HG02973 (cell line): ENCODE data around the gene BCO2.
"Not testable (repeated sequence)": the region's sequence is repeated elsewhere in the genome, so short reads cannot be mapped to it uniquely, and the experiment has no call there.

Experiments used
- ATAC-seq: cut with Tn5 transposase; IDR thresholded peaks from one replicate; pipeline ENCODE4 v1.9.1; 2021; ENCODE audit warnings: moderate library complexity; ENCODE audit not compliant: unreplicated experiment

Gene BCO2

GRCh38 chr11:112166562-112166961 lies 8.8 kb upstream of the BCO2 start:
- no peak for ATAC-seq

- ATAC-seq: no peak
Observed at GRCh38 chr11:112167145-112167544, 8.2 kb upstream of the BCO2 start, which contains the start of gene TEX12. TSS of gene TEX12 (plus strand) at chr11:112167372. CDS start at chr11:112169269, 1,897 bp downstream.

- ATAC-seq: peak; percentile 66
Observed at GRCh38 chr11:112172362-112172994, 2.8 kb upstream of the BCO2 start.

- no peak for ATAC-seq
Observed at GRCh38 chr11:112173152-112173551, 2.2 kb upstream of the BCO2 start.

- no peak for ATAC-seq
Observed at GRCh38 chr11:112175599-112175952, 264 bp downstream of the BCO2 start.

GRCh38 chr11:112176077-112176476 lies 765 bp downstream of the BCO2 start:
- ATAC-seq: no peak

GRCh38 chr11:112177589-112177988 lies 2.3 kb downstream of the BCO2 start:
- no peak for ATAC-seq

- no peak for ATAC-seq
Observed at GRCh38 chr11:112178428-112178827, 3.1 kb downstream of the BCO2 start.

GRCh38 chr11:112178936-112179335 lies 3.6 kb downstream of the BCO2 start:
- ATAC-seq: no peak

GRCh38 chr11:112179601-112180000 lies 4.3 kb downstream of the BCO2 start:
- ATAC-seq: no peak

- no peak for ATAC-seq
Observed at GRCh38 chr11:112182867-112183266, 7.6 kb downstream of the BCO2 start.

- ATAC-seq: no peak
Observed at GRCh38 chr11:112185883-112186282, 10.6 kb downstream of the BCO2 start.

- no peak for ATAC-seq
Observed at GRCh38 chr11:112186304-112186703, 11.0 kb downstream of the BCO2 start.

- not testable (repeated sequence) for ATAC-seq
Observed at GRCh38 chr11:112195113-112195512, 19.8 kb downstream of the BCO2 start.

GRCh38 chr11:112195951-112196351 lies 20.6 kb downstream of the BCO2 start:
- no peak for ATAC-seq

GRCh38 chr11:112196519-112197087 lies 21.3 kb downstream of the BCO2 start:
- ATAC-seq: no peak

- not testable (repeated sequence) for ATAC-seq
Observed at GRCh38 chr11:112199101-112199500, 23.8 kb downstream of the BCO2 start.

GRCh38 chr11:112200252-112200651 lies 24.9 kb downstream of the BCO2 start:
- no peak for ATAC-seq

- no peak for ATAC-seq
Observed at GRCh38 chr11:112206071-112206470, 30.8 kb downstream of the BCO2 start.

- ATAC-seq: no peak
Observed at GRCh38 chr11:112210890-112211289, 35.6 kb downstream of the BCO2 start.

- ATAC-seq: no peak
Observed at GRCh38 chr11:112211536-112211935, 36.2 kb downstream of the BCO2 start.

- no peak for ATAC-seq
Observed at GRCh38 chr11:112212290-112212689, 37.0 kb downstream of the BCO2 start.

- ATAC-seq: no peak
Observed at GRCh38 chr11:112212710-112213109, 37.4 kb downstream of the BCO2 start.
